ENCODE results near the gene GCN1.
"Not testable (repeated sequence)": the region's sequence is repeated elsewhere in the genome, so short reads cannot be mapped to it uniquely, and the experiment has no call there.

The GCN1 gene

GRCh38 chr12:120228291-120229070 lies 34.0 kb upstream of the GCN1 start:
- no peak for FAIRE-seq

GRCh38 chr12:120228041-120228290 lies 33.5 kb upstream of the GCN1 start:
- no peak for FAIRE-seq

DNA sequence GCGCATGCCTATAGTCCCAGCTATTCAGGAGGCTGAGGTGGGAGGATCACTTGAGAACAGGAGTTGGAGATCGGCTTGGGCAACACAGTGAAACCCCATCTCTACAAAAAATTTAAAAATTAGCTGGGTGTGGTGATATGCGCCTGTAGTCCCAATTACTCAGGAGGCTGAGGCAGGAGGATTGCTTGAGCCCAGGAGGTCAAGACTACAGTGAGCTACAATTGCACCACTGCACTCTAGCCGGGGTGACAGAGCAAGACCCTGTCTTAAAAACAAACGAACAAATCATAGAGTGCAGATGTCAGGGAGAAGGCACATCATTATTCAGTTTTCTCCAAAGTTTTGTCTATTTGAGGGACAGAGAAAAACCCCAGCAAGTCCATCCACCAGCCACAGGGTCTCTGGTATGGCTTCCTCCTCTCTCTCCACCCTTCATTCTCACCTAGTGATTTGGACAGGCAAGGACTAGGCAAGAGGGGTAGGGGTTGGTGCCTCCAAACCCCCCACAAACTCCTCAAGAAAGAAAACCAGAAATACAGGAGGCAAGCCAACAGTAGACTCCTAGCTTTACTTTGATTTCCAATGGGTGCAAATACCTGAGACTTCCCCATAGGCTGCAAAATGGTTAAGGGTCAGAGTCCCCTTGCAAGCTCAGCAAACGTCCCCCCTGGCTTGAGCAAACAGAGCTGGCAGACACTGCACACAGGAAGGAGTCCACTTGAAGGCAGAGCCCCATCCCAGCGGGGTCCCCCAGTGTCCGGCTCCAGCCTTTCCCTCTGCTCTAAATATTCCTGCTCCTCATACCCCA lies 32.9 kb upstream of the GCN1 start:
- FAIRE-seq: no peak

DNA sequence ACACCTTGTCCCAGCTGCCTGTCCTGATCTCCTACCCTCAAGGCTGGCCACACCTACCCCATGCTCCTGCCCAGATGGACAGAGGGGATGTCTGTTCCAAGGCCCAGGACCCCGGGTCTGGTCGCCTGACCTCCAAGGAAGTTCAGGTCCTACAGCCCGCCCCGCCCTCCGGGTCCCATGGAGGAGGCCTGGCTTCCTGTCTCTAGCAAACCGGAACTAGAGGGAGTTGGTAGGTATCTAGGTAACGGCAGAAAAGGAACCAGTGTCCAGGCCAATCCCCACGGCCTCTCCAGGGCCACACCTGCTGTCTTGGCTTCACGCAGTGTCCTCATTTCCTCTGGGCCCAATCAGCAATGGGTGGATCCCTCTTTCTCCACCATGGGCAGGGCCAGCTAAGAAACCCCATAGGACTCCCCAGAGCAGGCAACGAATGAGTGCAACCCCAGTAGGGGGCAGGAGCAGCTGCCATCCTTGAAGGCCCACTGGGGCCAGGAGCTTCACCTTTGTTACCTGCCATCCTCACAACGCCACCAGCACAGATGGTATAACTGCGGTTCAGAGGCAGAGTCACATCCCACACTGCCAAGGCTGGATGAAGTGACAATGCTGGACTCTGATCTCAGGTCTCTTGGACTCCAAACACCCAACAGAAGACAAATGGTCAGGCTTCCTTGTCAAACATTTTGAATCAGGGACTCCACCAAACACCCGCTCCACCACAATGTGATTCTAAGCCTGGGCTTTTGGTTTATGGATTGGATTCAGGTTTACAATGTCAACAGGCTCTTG lies 31.5 kb upstream of the GCN1 start:
- no peak for FAIRE-seq

DNA sequence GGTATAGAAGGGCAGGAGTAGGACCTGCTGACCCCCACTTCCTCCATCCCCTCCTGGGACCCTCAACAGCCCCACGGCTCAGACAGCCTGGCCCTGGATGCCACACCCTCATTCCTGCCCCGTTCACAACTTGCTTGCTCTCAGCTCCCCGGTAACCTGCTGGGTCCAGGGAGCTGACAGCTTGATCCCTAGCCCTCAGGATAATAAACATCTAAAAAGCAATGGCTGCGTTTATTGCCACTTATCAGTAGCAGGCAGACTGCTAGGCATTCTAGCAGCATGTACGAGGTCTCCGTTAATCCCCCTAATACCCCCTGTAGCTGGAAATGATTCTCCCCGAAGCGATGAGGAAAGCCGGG lies 30.7 kb upstream of the GCN1 start:
- no peak for FAIRE-seq

DNA sequence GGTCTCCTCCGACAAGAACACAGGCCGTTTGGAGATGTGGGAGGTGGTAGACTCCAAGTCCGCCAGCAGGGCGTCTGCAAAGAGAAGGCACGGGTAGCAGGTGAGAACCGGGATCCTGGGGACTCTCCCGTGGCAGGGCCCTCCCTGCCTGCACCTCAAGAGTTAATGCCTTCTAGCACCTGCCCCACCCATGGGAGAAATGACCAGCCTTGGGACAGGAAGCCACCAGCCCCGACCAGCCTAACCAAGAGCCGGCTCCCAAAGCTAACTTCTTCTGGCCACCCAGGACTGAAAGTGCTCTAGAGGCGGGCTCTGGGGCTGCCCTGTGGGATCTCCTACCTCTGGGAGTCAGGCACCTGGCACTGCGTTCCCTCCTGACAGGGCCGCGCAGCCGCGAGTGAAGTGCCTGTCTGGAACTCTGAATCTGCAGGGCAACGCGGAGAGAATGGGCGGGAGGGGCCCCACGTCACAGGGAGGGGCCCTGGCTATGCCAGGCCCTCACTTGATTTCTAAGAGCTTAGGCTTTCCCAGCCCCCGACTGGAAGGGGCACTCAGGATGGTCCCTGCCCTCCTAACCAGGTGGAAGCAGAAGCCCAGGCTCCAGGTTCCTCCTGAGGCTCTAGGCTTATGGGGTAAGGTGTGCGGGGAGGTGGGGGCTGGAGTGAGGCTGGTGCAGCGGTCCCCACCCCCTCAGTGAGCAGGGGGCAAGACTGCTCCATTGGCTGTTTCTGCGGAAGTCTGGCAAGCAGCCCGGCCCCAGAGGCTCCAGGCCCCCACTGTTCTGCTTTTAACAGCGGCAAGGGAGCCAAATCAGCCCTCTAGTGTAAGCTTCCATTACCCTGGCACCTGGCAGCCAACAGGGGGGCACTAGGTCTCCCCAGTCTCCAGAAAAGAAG lies 30.0 kb upstream of the GCN1 start:
- FAIRE-seq: no peak

DNA sequence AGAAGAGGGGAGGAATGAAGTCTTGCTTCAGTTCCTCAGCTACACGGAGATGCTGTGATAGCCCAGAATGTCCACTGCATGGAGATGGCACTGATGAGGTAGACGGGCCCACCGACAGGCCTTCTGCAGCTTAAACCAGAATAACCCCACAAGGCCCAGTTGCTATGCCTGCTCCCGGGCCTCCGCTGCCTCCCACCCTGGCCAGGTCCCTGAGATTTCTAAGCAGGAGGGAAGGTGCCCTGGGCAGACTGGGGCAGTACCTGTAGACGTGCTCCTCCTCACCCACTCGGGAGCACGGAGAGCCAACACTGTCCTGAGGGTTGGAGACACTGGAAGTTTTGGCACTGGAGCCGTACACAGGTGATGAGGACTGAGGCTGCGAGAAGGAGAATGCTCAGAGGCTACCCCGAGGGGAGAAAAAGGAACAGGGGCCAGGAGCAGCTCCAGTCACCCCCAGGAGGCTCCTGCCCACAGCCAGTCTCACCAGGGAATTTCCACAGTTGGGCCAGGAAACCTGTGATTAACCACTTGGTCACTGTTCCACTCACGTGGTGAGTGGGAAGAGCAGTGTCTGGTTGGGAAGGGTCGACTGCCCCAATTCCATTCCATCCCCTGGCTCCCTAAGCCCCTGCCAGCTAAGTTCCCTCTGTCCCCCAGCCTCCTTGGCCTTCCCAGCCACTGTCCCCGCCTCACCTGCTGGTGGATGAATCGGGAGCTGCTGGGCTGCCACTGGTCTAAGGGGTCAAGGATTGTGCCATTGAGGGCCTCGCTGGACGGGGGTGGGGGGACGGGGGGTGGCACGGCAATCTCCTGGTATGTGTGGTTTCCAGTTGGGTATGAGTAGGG lies 29.2 kb upstream of the GCN1 start:
- no peak for FAIRE-seq

DNA sequence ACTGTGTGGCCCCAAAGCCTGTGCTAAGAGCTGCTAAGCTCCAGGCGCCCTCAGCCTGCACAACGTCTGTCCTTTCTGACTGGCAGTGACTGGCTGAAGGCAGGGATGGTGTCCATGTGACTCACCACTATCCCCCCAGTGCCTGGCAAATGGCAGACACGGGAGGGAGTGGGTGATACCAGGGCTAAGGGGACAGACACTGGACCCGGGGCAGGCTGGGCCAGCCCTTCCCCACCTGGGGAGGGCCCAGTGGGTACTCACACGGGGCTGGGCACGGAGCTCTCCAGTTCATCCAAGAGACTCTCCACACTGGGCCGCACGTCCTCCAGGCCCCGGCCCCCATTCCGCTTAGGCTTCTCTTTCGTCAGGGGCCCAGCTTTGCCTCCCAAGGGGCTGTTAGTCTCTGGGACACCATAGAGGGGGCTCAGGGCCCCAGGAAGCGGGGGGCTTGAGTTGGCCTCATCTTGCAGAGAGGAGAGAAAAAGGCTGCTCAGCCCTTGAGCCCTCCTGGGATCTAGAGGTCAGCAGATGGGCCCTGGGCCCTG lies 27.8 kb upstream of the GCN1 start:
- FAIRE-seq: no peak

DNA sequence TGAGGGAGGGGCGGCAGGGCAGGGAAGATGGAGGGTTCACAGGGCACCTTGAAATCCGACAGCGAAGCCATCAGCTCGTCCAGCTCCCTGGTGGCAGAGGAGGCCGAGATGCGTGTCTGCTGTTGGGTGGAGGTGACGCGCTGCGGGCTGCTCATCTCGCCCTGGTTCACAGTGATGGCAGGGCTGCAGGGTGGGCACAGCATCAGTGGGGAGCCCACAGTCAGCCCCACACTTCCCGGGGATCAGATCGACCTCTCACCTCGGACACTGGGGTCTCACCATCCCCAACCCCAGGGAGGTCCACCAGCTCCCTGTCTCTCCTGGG lies 27.0 kb upstream of the GCN1 start:
- FAIRE-seq: no peak

DNA sequence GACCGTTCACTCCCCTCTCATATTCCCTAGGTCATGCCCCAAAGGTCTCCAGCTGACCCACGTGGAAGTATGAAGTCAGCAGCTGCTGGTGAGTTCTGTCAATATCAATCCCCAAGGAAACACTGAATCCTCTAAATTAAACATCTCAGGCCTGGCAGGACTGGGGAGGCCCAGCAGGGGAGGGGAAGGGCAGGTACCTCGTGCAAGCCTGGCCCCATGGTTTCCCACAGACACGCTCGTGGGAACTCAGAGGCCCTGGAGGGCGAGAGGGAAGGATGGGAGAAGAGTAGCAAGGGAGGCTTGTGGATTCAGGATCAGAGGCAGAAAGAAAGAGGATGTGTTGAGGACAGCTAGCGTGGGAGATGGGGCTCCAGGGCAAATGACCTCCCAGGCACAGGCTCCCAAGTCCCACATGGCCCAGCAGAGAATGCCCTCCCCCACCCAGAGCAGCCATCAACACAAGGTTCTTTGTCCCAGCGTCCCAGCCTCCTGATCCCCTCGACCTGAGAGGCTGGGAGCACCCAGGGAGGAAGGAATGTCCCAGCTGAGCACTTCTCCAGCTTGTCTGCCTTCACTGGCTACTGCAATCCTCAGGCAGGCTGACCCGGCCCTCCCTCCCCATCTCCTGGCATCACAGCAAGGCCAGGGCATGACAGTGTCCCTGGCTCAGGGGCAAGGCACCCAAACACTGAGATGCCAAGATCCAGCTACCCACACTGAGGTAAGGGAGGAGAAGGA lies 26.5 kb upstream of the GCN1 start:
- FAIRE-seq: no peak

DNA sequence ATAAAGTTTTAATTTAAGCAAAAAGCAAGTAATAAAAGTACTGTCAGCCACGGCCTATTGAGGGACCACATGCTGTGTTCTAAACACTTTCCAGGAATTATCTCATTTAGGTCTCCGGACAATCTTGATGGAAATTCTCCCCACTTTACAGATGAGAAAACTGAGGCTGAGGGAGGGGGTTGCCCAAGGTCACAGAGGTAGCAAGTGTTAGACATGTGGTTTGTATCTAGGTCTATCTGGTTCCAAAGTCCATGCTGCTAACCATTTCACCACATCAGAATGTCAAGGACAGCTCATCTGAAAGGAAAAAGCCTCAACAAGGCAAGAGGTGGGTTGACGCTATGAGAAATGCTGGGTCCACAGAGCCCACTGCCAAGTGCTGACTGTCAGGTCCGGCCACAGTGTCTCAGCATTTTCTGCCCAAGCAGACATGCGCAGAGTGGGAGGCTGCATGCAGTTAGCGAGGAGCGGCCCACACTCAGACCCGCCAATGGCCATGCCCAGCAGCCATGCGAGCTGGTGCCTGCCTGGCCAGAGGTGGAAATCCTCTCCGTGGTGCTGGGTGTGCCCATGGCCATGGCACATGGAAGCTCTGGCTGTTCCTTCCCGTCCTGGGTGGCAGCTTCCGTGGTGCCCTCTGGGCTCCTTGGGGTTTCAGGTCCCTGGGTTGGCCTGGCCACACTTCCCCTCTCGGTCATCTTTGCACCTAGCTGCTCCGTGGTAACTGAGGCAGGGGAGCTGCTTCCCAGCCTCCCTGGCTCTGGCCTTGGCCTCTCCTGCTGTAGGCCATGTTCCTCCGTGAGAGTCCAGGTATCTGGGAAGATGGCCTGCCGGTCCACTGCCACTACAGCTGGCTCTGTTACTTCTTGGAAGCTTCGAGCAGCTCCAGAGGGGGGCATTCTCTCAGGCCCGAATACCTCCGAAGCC lies 24.4 kb upstream of the GCN1 start:
- FAIRE-seq: no peak

- FAIRE-seq: no peak
These were observed 22.5 kb upstream of the GCN1 start for GRCh38 chr12:120216742-120217605.

DNA sequence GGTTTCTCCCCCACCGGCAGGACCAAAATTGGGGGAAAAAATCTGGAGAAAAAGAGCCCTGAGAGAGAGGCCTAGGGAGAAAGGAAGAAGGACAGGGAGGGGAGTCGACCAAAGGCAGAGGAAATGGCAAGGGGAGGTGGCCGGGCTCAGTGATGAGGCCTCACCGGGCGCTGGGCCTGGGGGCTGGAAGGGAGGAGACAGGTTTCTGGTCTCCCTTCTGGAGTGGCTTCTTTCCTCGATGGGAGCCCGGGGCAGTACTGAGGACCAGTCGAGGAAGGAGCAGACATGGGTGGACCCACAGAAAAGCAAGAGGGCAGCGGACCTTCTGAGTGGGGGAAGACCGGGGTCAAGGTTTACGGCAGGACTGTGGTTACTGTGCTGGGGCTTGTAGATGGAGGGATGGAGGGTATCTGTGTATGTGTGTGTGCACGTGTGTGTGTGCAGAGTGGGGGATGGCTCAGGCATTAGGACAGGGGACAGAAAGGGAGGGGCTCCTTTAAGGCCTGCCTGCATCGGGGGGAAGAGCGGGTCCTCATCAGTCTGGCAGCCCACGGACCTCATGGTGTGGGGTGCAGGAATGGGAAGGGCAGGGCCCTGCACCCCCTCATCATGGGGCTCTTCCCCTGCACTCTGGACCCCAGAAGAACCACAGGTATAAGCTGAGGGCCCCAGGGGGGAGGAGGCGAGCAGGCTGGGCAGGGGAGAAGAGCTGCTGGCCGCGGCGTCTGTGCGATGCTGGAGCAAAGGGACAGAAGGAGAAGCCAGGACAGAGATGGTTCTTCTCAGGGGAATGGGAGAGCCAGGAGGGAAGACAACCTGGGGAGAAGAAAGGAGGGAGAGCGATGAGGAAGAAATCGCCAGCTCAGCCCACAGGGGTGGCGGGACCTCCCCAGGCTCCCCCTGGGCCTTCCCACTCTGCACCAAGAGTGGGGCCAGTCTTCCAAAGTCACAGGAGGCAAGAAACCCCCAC lies 21.5 kb upstream of the GCN1 start:
- FAIRE-seq: no peak

- FAIRE-seq: no peak
These were observed 20.8 kb upstream of the GCN1 start for GRCh38 chr12:120215357-120215735.

DNA sequence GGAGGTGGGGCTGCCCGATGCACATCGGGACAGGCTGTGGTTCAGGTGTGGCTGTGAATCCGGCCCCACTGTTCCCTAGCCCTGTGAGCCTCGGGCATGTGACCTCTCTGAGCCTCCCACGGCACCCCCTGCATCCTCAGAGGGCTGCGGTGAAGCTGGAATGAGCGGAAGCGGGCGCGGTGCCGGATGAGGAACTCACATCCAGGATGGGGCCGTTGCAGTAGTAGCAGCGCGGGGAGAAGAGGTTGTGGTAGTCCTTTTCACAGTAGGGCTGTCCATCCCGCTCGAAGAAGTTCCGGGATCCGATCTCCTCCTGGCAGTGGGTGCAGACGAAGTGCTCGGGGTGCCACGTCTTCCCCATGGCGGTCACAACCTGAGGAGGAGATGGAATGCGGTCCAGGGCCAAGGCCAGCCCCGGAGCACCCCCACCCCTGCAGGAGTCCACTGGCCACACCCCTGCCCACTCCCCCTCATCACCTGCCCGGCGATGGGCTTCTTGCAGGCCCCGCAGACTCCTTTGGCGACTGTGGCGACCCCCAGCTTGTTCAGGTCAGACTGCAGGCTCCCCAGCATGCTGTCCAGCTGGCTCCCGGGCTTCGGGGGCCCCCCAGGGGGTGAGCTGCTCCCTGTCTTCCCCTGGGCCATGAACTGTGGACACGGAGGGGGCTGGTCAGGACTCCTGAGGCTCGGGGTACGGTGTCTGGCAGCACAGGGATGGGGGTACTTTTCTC lies 20.3 kb upstream of the GCN1 start:
- FAIRE-seq: no peak

- no peak for FAIRE-seq
These were observed 19.2 kb upstream of the GCN1 start for GRCh38 chr12:120213758-120214157.

DNA sequence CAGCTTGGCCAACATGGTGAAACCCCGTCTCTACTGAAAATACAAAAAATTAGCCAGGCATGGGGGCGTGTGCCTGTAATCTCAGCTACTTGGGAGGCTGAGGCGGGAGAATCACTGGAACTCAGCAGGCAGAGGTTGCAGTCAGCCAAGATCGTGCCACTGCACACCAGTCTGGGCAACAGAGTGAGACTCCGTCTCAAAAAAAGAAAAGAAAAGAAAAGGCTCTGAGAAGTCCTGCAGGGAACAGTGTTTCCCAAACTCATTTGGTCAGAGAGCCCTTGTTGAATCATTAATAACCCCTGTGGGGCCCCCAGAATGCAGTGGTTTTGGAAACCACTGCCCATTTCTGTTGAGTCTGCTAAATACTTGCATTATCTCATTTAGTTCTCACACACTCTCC lies 18.7 kb upstream of the GCN1 start:
- FAIRE-seq: not testable (repeated sequence)

Measured in TTC549 (cell line).